HG02970 (cell line): ENCODE measurements around the gene DDX11.
"Not testable (repeated sequence)": the region's sequence is repeated elsewhere in the genome, so short reads cannot be mapped to it uniquely, and the experiment has no call there.

Experiments
- ATAC-seq: cut with Tn5 transposase; IDR thresholded peaks from one replicate; pipeline ENCODE4 v1.9.1; 2021; ENCODE audit warnings: mild to moderate bottlenecking, moderate library complexity, moderate number of reproducible peaks; ENCODE audit not compliant: unreplicated experiment, low FRiP score

DDX11 gene

GRCh38 chr12:31073527-31074332, at the start of gene DDX11:
DDX11 (plus strand) TSS chr12:31073860; CDS start chr12:31078394, 4,534 bp downstream.
- ATAC-seq, result peak; percentile 94

GRCh38 chr12:31026202-31026601, 47.5 kb upstream of the DDX11 start:
- no peak for ATAC-seq

DNA sequence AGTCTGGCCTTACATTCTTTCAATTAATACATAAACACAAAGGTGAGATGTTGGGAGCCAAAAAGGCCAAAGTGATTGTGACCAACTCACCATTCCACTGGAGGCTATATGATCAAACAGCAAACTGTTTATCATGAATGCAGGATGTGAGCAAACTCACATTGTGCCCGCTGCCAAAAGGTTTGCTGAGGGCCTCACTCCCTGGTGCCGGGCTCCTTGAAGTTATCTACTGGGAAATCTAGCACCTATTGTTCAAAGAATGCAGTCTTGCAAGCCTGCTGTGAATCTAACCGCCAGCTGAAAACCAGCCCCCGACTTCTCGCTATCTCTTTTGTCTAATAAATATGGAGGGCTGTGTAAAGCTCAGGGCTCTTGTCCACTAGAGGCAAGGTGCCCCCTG, 46.7 kb upstream of the DDX11 start:
- not testable (repeated sequence) for ATAC-seq

GRCh38 chr12:31029468-31029867, 44.2 kb upstream of the DDX11 start:
- no peak for ATAC-seq

DNA sequence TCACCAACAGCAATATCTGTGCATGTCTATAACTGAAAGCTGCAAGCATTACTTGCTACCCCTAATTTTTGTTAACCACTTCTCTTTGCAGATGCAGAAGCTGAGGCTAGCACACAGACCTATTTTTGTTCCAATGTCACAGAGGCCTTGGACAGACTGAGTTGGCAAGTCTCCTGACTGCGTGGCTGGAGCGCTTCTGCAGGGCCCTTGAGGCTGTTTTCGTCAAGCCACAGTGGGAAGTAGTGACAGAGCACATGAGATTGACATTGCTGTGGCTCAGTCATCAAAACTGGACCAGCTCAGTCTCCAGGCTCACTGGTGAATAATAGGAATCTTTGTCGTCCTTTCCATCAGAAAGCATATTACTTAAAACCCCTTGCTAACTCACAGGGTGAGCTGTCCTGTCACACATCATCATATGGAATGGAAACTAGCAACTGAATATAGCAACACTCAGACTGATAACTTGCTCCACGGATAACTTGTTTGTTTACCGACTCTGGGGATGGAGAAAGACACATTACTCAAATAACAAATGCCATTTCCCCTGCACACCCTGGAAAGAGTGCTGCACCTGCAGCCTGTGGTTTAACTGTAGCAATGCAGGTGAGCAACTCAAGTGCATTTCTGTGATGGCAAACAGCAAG, 43.6 kb upstream of the DDX11 start:
- ATAC-seq, result no peak

GRCh38 chr12:31031951-31032335, 41.7 kb upstream of the DDX11 start:
- no peak for ATAC-seq

- no peak for ATAC-seq
Measured at GRCh38 chr12:31033146-31033545, 40.5 kb upstream of the DDX11 start.

DNA sequence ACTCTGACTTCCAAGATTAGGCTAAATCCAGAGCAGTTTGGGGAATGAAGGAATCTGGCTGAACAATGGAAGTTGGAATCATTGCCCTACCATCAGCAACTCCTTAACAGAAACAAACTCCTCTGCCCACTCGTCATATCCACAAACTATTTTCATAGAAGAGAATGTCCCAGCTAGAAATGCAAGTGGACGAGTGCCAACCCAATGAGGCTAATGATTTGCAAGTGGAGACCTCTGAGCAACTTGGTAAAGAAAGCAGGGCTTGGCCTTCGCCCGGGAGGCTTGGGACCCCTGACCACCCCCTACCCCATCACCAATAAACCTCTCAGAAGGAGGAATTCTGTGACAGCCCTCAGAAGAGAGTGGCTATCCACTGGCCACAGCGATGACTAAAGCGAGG, 40.0 kb upstream of the DDX11 start:
- ATAC-seq, result no peak

DNA sequence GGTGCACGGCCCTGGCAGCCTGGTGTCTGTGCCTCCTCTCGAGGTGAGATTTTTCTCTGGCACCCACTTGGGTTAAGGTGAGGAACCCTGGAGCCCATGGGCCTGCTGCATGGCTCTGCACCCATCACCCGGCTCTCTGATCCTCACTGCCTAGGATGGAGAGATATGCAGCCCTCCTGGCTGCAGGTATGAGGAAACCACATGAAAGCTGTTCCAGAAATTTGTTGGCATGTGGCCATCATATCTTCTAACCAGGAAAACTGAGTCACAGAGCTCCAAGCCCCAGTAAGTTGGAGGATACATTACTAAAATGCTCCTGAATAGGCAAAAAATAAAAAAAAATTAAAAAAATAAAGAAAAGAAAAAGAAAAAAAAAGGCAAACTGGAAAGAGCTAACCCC, 39.3 kb upstream of the DDX11 start:
- ATAC-seq, result no peak

DNA sequence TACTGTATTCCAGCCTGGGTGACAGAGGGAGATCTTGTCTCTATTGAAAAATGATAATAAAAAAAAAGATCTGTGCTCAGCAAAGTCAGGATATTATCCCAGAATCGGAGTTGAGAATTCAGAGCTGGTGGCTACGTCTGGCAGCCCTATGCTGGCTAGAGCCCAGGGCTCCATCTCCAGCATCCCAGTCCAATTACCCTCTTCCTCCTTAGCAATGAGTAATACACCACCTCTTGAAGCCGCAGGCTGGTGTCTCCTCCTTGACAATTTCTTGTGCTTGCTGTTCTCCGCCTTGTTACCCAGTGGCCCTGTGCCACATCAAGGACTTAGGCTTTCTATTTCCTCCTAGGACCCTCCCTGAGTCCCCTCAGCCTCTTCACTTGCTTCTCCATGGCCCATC, 38.4 kb upstream of the DDX11 start:
- ATAC-seq, result no peak

DNA sequence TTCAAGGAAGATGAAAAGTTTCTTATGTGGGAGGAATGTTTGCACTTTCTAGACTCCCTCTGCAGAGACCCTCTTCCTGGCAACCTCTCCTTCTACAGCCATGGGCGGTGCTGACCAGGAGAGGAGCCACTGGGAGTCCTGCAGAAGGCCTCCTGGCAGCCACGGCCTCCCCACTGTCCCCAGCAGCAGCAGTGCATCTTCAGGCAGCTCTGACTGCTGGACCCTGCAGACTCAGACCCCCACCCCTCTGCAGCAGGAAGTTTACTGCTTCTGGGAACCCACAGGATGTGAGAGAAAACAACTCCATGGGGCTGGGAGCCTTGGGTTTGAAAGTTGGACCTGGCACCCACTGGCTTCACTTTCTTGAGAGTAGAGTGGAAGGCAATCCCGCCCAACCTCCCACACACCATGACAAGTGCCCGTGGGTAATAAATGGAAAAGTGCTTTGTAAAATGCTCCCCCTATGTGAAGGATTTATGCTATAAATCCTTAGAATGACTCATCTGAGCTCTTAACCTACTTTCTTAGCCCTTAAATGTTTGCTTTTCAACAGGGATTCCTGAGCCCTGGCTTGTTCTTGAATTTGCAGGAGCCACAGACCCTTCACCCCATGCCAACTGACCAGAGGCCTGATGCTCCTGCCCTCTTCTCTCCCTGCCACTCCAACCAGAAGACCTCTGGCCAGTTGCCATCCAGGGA, 37.5 kb upstream of the DDX11 start:
- no peak for ATAC-seq

GRCh38 chr12:31037028-31037427, 36.6 kb upstream of the DDX11 start:
- no peak for ATAC-seq

DNA sequence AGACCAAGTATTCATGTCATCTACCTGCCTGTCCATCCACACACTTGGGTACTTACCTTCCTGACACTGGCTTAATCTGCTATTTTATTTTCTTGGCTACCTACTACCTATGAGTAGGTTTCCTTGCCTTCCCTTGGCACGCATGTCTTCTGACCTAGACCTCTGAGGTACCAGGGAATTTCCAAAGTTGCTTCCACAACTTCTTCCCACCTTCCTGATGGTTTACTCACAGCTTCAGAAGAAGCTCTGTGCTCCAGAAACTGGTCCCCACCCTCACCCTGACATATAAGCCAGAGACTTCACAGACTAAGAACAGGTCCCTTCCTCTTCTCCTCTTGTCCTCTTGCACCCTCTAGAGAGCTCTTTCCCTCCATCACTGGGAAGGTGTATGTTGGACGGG, 35.7 kb upstream of the DDX11 start:
- no peak for ATAC-seq

DNA sequence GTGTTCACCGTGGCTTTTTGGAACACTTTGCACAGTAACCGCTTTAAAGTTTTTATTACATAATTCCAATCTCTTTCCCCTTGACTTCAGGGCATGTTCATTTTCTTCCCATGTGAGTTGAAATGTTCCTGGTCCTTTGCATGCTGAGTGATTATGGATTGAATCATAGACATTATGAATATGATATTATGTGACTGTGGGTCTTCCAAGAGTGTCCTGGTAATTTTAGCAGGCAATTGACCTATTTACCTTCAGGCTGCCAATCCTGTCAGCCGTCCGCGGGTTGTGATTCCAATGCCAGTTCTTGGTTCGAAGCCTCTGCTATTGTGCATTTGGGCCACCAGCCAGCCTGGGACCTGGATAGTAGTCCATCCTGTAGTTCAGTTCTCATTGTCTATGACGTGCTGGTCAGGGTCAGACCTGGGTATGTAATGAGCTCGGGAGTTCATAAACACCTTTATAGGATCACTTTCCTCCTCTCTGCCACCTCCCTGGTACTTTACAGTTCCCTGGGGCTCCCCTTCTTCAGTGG, 32.6 kb upstream of the DDX11 start:
- no peak for ATAC-seq

DNA sequence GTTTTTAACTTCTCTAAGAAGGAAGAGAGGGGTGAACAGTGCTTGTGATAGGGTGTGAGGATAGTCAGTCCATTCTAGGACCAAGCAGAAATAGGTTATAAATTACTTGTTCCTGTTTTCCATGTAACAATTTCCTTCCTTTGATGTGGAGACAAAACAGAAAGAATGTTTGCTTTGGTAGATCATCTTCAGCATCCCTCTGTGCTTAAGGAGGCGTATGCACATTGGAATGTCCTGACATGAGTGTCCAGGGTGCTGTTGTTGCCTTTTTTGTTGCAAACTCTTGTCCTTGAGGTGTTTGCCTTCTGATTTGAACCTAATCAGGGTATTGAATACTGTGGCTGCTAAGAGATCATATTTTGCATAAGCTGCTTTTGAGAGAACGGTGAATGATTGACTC, 23.5 kb upstream of the DDX11 start:
- ATAC-seq, result not testable (repeated sequence)

DNA sequence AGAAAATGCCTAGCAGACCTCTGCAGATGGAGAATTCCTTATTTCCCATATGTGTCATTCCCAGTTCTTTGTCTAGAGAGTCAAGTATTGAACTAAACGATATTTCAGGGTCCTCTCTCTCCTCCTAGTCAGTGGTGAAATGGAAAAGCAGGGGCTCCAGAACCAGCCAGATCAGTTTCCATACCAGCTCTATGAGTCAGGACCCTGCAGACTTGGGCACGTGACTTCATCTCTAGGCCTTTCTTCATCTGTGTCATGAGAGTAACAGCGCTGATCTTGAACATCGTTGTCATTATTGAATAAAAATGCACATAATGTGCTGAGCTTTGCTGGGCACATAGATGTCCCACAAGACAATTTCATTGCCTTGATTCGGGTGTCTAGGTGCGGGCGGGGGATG, 23.1 kb upstream of the DDX11 start:
- ATAC-seq, result not testable (repeated sequence)

DNA sequence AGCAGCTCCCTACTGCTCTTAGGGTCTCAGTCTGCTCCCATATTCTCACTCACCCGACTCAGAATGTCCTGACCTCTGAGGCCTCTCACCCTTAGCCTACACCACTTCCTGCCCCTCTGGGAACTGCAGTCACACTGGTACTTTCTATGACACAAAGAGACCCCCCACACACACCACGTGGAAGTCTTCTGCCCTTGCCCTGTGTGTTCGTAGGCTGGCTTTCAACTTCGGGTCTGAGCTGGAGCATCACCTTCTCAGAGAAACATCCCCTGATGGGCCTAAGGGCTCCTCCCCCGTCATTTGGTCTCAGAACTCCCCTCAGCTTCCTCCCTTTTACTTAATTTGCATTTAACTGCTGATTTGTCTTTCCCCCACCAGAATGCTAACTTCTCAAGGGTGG, 22.0 kb upstream of the DDX11 start:
- ATAC-seq, result peak; percentile 60

GRCh38 chr12:31052121-31052520, 21.5 kb upstream of the DDX11 start:
- ATAC-seq, result peak; percentile 23

DNA sequence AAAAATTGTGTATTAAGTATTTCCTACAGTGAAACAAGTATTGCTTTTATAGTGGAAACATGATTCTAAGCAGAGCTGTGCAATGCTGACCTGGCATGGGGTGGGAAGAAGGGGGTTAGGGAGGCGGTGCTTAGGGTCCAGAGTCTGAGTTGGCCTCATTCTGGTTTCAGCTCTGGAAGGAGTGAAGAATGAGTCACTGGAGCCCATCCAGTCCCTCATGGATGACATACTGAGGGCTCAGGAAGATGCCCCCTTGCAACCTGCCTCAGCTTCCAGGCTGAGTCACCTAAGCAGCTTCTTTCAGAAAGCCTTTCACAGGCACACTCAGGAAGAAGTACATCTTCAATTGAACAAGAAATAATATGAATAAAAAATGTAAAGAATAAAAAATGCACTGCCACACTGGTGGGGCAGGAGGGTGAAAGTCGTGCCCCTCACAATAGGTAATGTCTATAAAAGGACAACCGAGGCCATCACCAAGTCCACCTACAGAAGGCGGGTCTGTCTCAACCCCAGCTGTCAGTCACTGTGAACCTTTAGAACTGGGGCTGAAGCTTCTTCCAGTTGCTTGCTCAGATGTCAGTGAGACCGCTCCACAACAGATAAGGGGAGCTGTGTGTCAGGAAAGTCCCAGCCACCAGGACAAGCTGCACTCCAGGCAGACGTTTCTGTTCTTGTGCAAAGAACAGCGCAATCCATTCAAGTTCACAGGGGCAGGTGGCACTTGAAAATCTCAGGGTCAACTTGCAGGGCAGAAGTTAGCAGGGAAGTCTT, 20.8 kb upstream of the DDX11 start:
- ATAC-seq, result not testable (repeated sequence)

DNA sequence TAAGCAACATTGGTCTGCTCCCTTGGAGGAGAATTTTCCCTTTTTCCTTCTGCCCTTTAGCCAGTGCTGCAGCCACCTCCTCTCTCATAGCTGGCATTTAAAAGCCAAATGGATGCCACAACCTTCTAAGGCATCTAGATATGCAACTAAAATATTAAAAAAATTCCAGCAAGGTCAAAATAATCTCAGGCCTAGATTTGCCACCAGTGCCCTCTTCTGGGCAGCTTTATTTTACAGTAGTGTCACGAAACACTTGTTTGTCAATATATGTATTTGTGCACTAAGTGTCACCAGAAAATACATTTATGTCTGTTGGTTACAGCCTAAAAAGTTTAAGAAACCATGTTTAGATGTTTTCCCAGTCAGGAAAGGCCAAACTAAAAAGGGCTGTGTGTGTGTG, 19.7 kb upstream of the DDX11 start:
- not testable (repeated sequence) for ATAC-seq
